Mesenchymal stem cell (in vitro differentiated cells and primary cell): Measurements from ENCODE around the gene SIDT2.

ENCODE experiments used
- DNase-seq: peaks from one replicate; pipeline ENCODE4 v3.0.0-alpha.2; 2013
- H2AFZ ChIP-seq: one replicate; pipeline ENCODE4 v1.6.1; 2013; ENCODE audit warnings: low read depth, mild to moderate bottlenecking, control low read depth, inconsistent platforms, low read length, moderate library complexity
- H2AK5ac ChIP-seq: 2 replicates; pipeline ENCODE4 v1.6.1; 2013; ENCODE audit warnings: low read length, moderate library complexity, mild to moderate bottlenecking, inconsistent platforms; ENCODE audit not compliant: severe bottlenecking
- H2BK120ac ChIP-seq: one replicate; pipeline ENCODE4 v1.6.1; 2013; ENCODE audit warnings: low read depth, mild to moderate bottlenecking, inconsistent platforms, low read length, moderate library complexity
- H2BK12ac ChIP-seq, 2 experiments: one replicate each; pipeline ENCODE4 v1.6.1; 2013; ENCODE audit warnings: inconsistent platforms in 2 of 2, low read length in 2 of 2, mild to moderate bottlenecking in 2 of 2, moderate library complexity in 2 of 2, control low read depth in 1 of 2
- H2BK15ac ChIP-seq: one replicate; pipeline ENCODE4 v1.6.1; 2013; ENCODE audit warnings: mild to moderate bottlenecking, low read depth, inconsistent platforms; ENCODE audit not compliant: poor library complexity, severe bottlenecking
- H2BK5ac ChIP-seq: 2 replicates; pipeline ENCODE4 v1.6.1; 2013; ENCODE audit warnings: low read depth, mild to moderate bottlenecking, low read length, control low read depth, inconsistent platforms; ENCODE audit not compliant: poor library complexity, severe bottlenecking
- H3K14ac ChIP-seq, 2 experiments: one replicate each; pipeline ENCODE4 v1.6.1; 2013; ENCODE audit warnings: inconsistent platforms in 2 of 2, low read length in 2 of 2, control low read depth in 1 of 2, mild to moderate bottlenecking in 1 of 2, moderate library complexity in 1 of 2
- H3K18ac ChIP-seq, 2 experiments: one replicate each; pipeline ENCODE4 v1.6.1; 2013; ENCODE audit warnings: inconsistent platforms in 2 of 2, low read length in 2 of 2, control low read depth in 1 of 2, low read depth in 1 of 2, mild to moderate bottlenecking in 1 of 2
- H3K23ac ChIP-seq, 2 experiments: one replicate each; pipeline ENCODE4 v1.6.1; 2013; ENCODE audit warnings: inconsistent platforms in 2 of 2, low read length in 2 of 2, mild to moderate bottlenecking in 2 of 2, moderate library complexity in 2 of 2, control low read depth in 1 of 2
- H3K27ac ChIP-seq: 2 replicates; pipeline ENCODE4 v1.5.1; 2013; ENCODE audit warnings: mild to moderate bottlenecking, moderate library complexity, low read length, control low read depth, inconsistent platforms; ENCODE audit not compliant: poor library complexity, severe bottlenecking
- H3K27me3 ChIP-seq, 2 experiments: 2 replicates each; pipeline versions ENCODE4 v1.6.1 to v1.7.0; 2013; ENCODE audit warnings: low read length in 2 of 2, mild to moderate bottlenecking in 2 of 2, moderate library complexity in 2 of 2, control low read depth in 1 of 2, inconsistent platforms in 1 of 2; ENCODE audit not compliant: control insufficient read depth in 1 of 2, insufficient read depth in 1 of 2
- H3K36me3 ChIP-seq, 2 experiments: 2 replicates each; pipeline versions ENCODE4 v1.6.1 to v1.7.0; 2013; ENCODE audit warnings: low read length in 2 of 2, control low read depth in 1 of 2, inconsistent platforms in 1 of 2, low read depth in 1 of 2, mild to moderate bottlenecking in 1 of 2; ENCODE audit not compliant: insufficient read depth in 2 of 2, control insufficient read depth in 1 of 2
- H3K4ac ChIP-seq, 2 experiments: one replicate each; pipeline ENCODE4 v1.6.1; 2013; ENCODE audit warnings: inconsistent platforms in 2 of 2, low read length in 2 of 2, mild to moderate bottlenecking in 2 of 2, moderate library complexity in 2 of 2, control low read depth in 1 of 2, low read depth in 1 of 2
- H3K4me1 ChIP-seq: 2 replicates; pipeline ENCODE4 v1.6.1; 2013; ENCODE audit warnings: low read depth, low read length, control low read depth; ENCODE audit not compliant: control insufficient read depth, insufficient read depth
- H3K4me2 ChIP-seq: 2 replicates; pipeline ENCODE4 v1.6.1; 2013; ENCODE audit warnings: low read length, mild to moderate bottlenecking, inconsistent platforms; ENCODE audit not compliant: poor library complexity, severe bottlenecking
- H3K4me3 ChIP-seq, 2 experiments: 2 replicates each; pipeline versions ENCODE4 v1.5.1 to v1.7.0; 2013; ENCODE audit warnings: low read length in 2 of 2, mild to moderate bottlenecking in 2 of 2, control low read depth in 1 of 2, low read depth in 1 of 2; ENCODE audit not compliant: insufficient read depth in 1 of 2
- H3K79me1 ChIP-seq: replicated peaks from 2 replicates; pipeline ENCODE4 v1.6.1; 2013; ENCODE audit warnings: mild to moderate bottlenecking, control low read depth, low read length, inconsistent platforms; ENCODE audit not compliant: poor library complexity, severe bottlenecking
- H3K9ac ChIP-seq: 2 replicates; pipeline ENCODE4 v1.7.0; 2013; ENCODE audit warnings: mild to moderate bottlenecking, low read length, moderate library complexity
- H3K9me3 ChIP-seq: 2 replicates; pipeline ENCODE4 v1.7.0; 2013; ENCODE audit warnings: mild to moderate bottlenecking, low read length; ENCODE audit not compliant: control insufficient read depth
- H4K8ac ChIP-seq: one replicate; pipeline ENCODE4 v1.6.1; 2013; ENCODE audit warnings: inconsistent platforms, mild to moderate bottlenecking, low read length, moderate library complexity
- H4K91ac ChIP-seq: one replicate; pipeline ENCODE4 v1.6.1; 2013; ENCODE audit warnings: mild to moderate bottlenecking, low read length, inconsistent platforms
- WGBS: methylation state at CpG from one replicate; pipeline ENCODE4 v1.1.7; 2013; ENCODE audit warnings: mixed read lengths; 5-methylcytosine and 5-hydroxymethylcytosine counted together

The SIDT2 gene

GRCh38 chr11:117176186-117176585 is 2.4 kb upstream of the SIDT2 start:
- Histone ChIP-seq H3K9ac (no peak overlapping the region), H2BK12ac (no peak overlapping the region), H2AK5ac (no peak overlapping the region), H4K8ac (no peak overlapping the region), H2BK5ac (no peak overlapping the region), H3K9me3 (no peaks in the 10 kb centered on the region), H3K4me1 (peaks cover 21% of the 10 kb centered on the region), H3K36me3 (peaks cover 7 to 18% of the 10 kb centered on the region in 2 experiments), H3K23ac (no peak overlapping the region), H3K4me3 (no peak overlapping the region), H3K27me3 (no peaks in the 10 kb centered on the region), H2BK120ac (no peak overlapping the region), H3K4ac (no peak overlapping the region), H3K14ac (no peak overlapping the region), H2BK15ac (no peak overlapping the region), H3K18ac (no peak overlapping the region), H4K91ac (no peak overlapping the region), H3K4me2 (no peak overlapping the region), H3K79me1 (peaks cover 20% of the 10 kb centered on the region), H3K27ac (no peak overlapping the region), H2AFZ (no peak overlapping the region)
- DNase-seq, result no peak
- no CpG with 5 or more reads among the region's 1 CpG for WGBS

- H3K36me3 ChIP-seq, result peaks cover 15 to 27% of the 10 kb centered on the region in 2 experiments
- H3K79me1 ChIP-seq, result peaks cover 18% of the 10 kb centered on the region
- peak overlapping the region; percentile 10 for H2BK5ac ChIP-seq
- H3K18ac ChIP-seq, result no peak overlapping the region
- H3K4me3 ChIP-seq, result peak overlapping the region in 1 of 2 experiments; percentile 94
- H3K23ac ChIP-seq, result no peak overlapping the region
- H2AFZ ChIP-seq, result peak overlapping the region; percentile 60
- H3K4me2 ChIP-seq, result peak overlapping the region; percentile 81
- H2BK120ac ChIP-seq, result no peak overlapping the region
- H3K14ac ChIP-seq, result no peak overlapping the region
- peak overlapping the region; percentile 70 for H4K8ac ChIP-seq
- H2BK12ac ChIP-seq, result no peak overlapping the region
- H2AK5ac ChIP-seq, result no peak overlapping the region
- H3K27ac ChIP-seq, result peak overlapping the region; percentile 55
- WGBS, result 98% methylated on average over 9 of the region's 10 CpGs
- H4K91ac ChIP-seq, result no peak overlapping the region
- no peaks in the 10 kb centered on the region for H3K27me3 ChIP-seq
- H3K4ac ChIP-seq, result peak overlapping the region in 1 of 2 experiments; percentile 84
- DNase-seq, result no peak
- H3K9me3 ChIP-seq, result no peaks in the 10 kb centered on the region
- H2BK15ac ChIP-seq, result no peak overlapping the region
- peaks cover 22% of the 10 kb centered on the region for H3K4me1 ChIP-seq
- H3K9ac ChIP-seq, result peak overlapping the region; percentile 92
These were observed 871 bp upstream of the SIDT2 start for GRCh38 chr11:117177534-117178209.

- H3K18ac ChIP-seq, result peak overlapping the region; percentile 64 to 88
These were observed 781 bp downstream of the SIDT2 start for GRCh38 chr11:117179048-117179999.

GRCh38 chr11:117180020-117180419 is 1.5 kb downstream of the SIDT2 start:
- H2BK120ac ChIP-seq, result no peak overlapping the region
- no peak overlapping the region for H2AFZ ChIP-seq
- H3K9ac ChIP-seq, result peak overlapping the region; percentile 92
- H3K9me3 ChIP-seq, result no peaks in the 10 kb centered on the region
- H3K79me1 ChIP-seq, result peaks cover 14% of the 10 kb centered on the region
- no peak overlapping the region for H3K27ac ChIP-seq
- no peaks in the 10 kb centered on the region for H3K27me3 ChIP-seq
- H2AK5ac ChIP-seq, result peak overlapping the region; percentile 46
- peaks cover 28 to 30% of the 10 kb centered on the region in 2 experiments for H3K36me3 ChIP-seq
- H2BK12ac ChIP-seq, result peak overlapping the region; percentile 21 to 43
- no peak overlapping the region for H4K8ac ChIP-seq
- H3K4ac ChIP-seq, result peak overlapping the region in 1 of 2 experiments; percentile 57
- H2BK15ac ChIP-seq, result no peak overlapping the region
- 39% methylated on average over 4 of the region's 4 CpGs for WGBS
- peak overlapping the region in 1 of 2 experiments; percentile 94 for H3K4me3 ChIP-seq
- DNase-seq, result peak; percentile 48
- H2BK5ac ChIP-seq, result peak overlapping the region; percentile 4
- peak overlapping the region; percentile 81 for H3K4me2 ChIP-seq
- peak overlapping the region in 1 of 2 experiments; percentile 49 for H3K18ac ChIP-seq
- H3K4me1 ChIP-seq, result peaks cover 19% of the 10 kb centered on the region
- H3K14ac ChIP-seq, result no peak overlapping the region
- no peak overlapping the region for H3K23ac ChIP-seq
- no peak overlapping the region for H4K91ac ChIP-seq

More at GRCh38 chr11:117179048-117179999, 781 bp downstream of the SIDT2 start:
- no peak overlapping the region for H2AK5ac ChIP-seq
- H2BK5ac ChIP-seq, result no peak overlapping the region
- H3K14ac ChIP-seq, result peak overlapping the region in 1 of 2 experiments; percentile 96
- no peaks in the 10 kb centered on the region for H3K9me3 ChIP-seq
- H3K4me1 ChIP-seq, result peaks cover 19% of the 10 kb centered on the region
- H3K36me3 ChIP-seq, result peaks cover 27 to 28% of the 10 kb centered on the region in 2 experiments
- peak; percentile 60 for DNase-seq
- H3K79me1 ChIP-seq, result peaks cover 14% of the 10 kb centered on the region
- peak overlapping the region in 1 of 2 experiments; percentile 87 for H3K23ac ChIP-seq
- H4K8ac ChIP-seq, result peak overlapping the region; percentile 69
- H3K4me2 ChIP-seq, result peak overlapping the region; percentile 81
- peak overlapping the region; percentile 84 for H2AFZ ChIP-seq
- peak overlapping the region in 1 of 2 experiments; percentile 68 for H2BK12ac ChIP-seq
- WGBS, result 3% methylated on average over 26 of the region's 39 CpGs
- peak overlapping the region; percentile 79 to 94 for H3K4me3 ChIP-seq
- H3K4ac ChIP-seq, result peak overlapping the region in 1 of 2 experiments; percentile 79
- no peak overlapping the region for H3K27ac ChIP-seq
- peak overlapping the region; percentile 92 for H3K9ac ChIP-seq
- H2BK15ac ChIP-seq, result no peak overlapping the region
- H4K91ac ChIP-seq, result peak overlapping the region; percentile 70
- H2BK120ac ChIP-seq, result no peak overlapping the region
- H3K27me3 ChIP-seq, result no peaks in the 10 kb centered on the region
